H1 (cell line): ENCODE measurements around the gene OR6Q1.

ENCODE experiments used
- EP300 ChIP-seq, 2 experiments: IDR thresholded peaks; 1 replicate in 1 of 2; 2 replicates in 1 of 2; pipeline ENCODE4 v1.6.1; 2011 to 2012; ENCODE audit warnings: low read depth in 2 of 2, low read length in 2 of 2, mild to moderate bottlenecking in 2 of 2, borderline replicate concordance in 1 of 2, inconsistent platforms in 1 of 2, moderate library complexity in 1 of 2
- POLR2AphosphoS5 ChIP-seq: IDR thresholded peaks from 2 replicates; pipeline ENCODE4 v1.6.1; 2011; ENCODE audit warnings: low read depth, low read length

DNA sequence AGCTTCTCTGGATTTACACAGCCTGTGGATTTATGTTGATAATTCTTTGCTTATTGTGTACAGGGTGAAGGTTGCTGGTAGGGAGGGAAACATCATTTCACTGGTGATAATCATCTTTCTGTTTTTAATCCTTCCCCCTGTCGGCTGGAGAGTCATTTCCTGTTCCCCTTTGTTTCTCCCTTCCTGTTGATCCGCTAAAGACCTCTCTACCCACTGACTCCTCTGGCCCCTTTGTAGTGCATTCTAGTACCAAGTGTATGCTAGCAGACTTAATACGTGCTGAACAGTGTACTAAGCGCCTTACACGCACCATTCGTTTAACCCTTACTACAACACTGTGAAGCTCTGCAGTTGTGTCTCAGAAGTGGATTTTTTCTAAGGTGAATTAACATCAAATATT, 26.1 kb upstream of the OR6Q1 start:
- TF ChIP-seq POLR2AphosphoS5 (no peak), EP300 (IDR thresholded peaks at IDR 0.05; ENCODE audit: borderline replicate concordance in 1 of 2, low read depth in 2 of 2, low read length in 2 of 2) (no peak)
